Stimulated activated naive CD8-positive, alpha-beta T cell treated with anti-CD3 and anti-CD28 coated beads, Interleukin-15, amount 100 ng/mL, for 72 hours (primary cell): ENCODE data around the gene USP22.

Experiments used
- ATAC-seq: fragments of 150-1000 bp; cut with Tn5 transposase; 2 replicates; pipeline ENCODE4 v1.10.0; 2021; ENCODE audit warnings: mild to moderate bottlenecking, moderate library complexity
- DNase-seq, 2 donors: peaks; one replicate each; pipeline ENCODE4 v3.0.0; 2021 to 2022
- H3K27ac Mint-ChIP-seq, 2 donors: one replicate each; pipeline ENCODE4 v1.8.0; 2022; ENCODE audit warnings: mild to moderate bottlenecking in 2 of 2, mixed read lengths in 2 of 2, moderate library complexity in 2 of 2
- H3K27me3 Mint-ChIP-seq: one replicate; pipeline ENCODE4 v1.8.0; 2022; ENCODE audit warnings: mixed read lengths
- H3K4me1 Mint-ChIP-seq: one replicate; pipeline ENCODE4 v1.8.0; 2022; ENCODE audit warnings: mild to moderate bottlenecking, mixed read lengths
- H3K4me3 Mint-ChIP-seq, 2 donors: one replicate each; pipeline ENCODE4 v1.8.0; 2022; ENCODE audit warnings: mild to moderate bottlenecking in 2 of 2, mixed read lengths in 2 of 2, moderate library complexity in 1 of 2
- H3K9me3 Mint-ChIP-seq, 2 donors: one replicate each; pipeline ENCODE4 v1.8.0; 2022; ENCODE audit warnings: mixed read lengths in 2 of 2

The USP22 gene

DNA sequence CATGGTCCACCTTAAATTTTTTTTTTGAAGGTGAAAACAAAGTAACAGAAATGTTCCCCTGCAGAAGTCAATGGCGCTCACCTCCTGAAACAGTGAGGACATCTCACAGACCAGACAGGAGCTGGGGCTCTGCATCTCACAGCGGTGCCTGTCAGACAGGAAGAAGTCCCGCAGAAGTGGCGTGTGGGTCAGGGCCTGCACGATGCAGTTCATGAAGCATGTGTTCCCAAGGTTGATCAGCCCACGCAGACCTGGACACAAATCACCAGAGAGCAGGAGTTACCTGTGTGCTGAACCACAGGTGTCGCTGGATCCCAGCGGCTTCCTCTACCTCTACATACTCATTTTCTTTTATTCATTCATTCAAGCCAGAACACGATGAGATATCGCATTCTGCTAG is 24.9 kb downstream of the USP22 start:
- Mint-ChIP-seq H3K9me3 (no peaks in the 10 kb centered on the region), H3K4me1 (peaks cover 12% of the 10 kb centered on the region), H3K4me3 (no peak overlapping the region), H3K27ac (peak overlapping the region in 1 of 2 donors; percentile 19), H3K27me3 (no peaks in the 10 kb centered on the region)
- ATAC-seq (no peak), DNase-seq (no peak)

DNA sequence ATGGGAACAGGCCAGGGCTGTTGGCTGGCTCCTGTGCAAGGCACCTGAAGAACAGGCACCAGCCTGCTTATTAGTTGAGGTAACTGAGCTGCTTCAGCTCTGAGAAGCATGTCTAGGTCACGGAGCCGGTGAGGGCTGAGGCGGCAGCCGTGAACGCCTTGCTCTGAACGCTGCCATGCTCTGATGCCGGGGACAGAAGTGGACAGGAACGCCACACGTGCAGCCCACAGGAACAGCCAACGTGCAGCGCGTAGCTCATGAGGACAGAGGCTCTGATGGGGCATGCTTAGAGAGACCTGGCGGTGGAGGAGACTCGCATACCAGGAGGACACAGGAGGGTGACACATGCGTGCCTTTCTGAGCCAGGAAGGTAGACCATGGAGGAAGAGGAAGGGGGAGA is 25.6 kb downstream of the USP22 start:
- peak overlapping the region in 1 of 2 donors; percentile 71 for H3K27ac Mint-ChIP-seq
- ATAC-seq: no peak

DNA sequence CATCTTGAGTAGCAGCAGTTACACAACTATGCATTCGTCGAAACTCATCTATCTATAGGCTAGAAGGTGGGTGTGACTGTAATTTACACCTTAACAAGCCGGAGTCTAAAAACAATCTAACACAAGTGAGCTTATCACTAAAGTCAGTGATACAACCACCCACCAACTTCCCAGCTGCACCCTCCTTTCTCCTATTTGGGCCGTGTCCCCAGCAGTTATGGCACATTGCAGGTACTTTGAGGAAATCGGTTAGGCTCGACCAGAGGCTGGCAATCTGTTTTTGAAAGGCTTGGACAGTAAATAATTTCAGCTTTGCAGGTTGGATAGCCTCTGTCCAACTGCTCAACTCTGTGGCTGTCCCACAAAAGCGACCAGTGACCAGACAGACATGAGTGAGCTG is 26.0 kb downstream of the USP22 start:
- H3K27ac Mint-ChIP-seq: peak overlapping the region in 1 of 2 donors; percentile 71
- DNase-seq (no peak), ATAC-seq (no peak)
- H3K27me3 Mint-ChIP-seq: no peaks in the 10 kb centered on the region
- peaks cover 21% of the 10 kb centered on the region for H3K4me1 Mint-ChIP-seq
- H3K9me3 Mint-ChIP-seq: no peaks in the 10 kb centered on the region
- no peak overlapping the region for H3K4me3 Mint-ChIP-seq

More for the DNA sequence above, 25.6 kb downstream of the USP22 start:
- no peak for DNase-seq
- H3K9me3 Mint-ChIP-seq: no peaks in the 10 kb centered on the region
- no peaks in the 10 kb centered on the region for H3K27me3 Mint-ChIP-seq
- no peak overlapping the region for H3K4me3 Mint-ChIP-seq
- peaks cover 17% of the 10 kb centered on the region for H3K4me1 Mint-ChIP-seq

DNA sequence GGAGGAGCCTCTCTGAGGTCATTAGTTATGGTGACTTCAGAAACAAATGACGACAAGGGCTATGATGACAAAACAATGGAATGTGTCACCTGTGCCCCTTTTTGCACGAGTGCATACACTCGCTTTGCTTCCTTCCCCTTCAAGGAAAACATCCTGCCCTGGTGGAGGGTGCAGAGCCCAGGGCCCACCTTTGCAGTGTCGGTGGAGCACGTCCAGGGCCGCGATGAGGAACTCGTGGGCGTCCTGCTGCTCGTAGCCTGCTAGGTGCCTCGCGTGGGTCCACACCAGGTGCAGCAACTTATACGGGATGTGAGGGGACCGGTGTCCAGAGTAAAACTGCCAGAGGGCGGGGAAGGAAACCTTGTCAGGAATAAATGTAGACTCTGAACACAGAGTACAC is 27.2 kb downstream of the USP22 start:
- DNase-seq (no peak), ATAC-seq (no peak)
- H3K4me3 Mint-ChIP-seq: no peak overlapping the region
- peak overlapping the region in 1 of 2 donors; percentile 13 for H3K27ac Mint-ChIP-seq
- H3K27me3 Mint-ChIP-seq: no peaks in the 10 kb centered on the region
- no peaks in the 10 kb centered on the region for H3K9me3 Mint-ChIP-seq
- H3K4me1 Mint-ChIP-seq: peaks cover 21% of the 10 kb centered on the region

DNA sequence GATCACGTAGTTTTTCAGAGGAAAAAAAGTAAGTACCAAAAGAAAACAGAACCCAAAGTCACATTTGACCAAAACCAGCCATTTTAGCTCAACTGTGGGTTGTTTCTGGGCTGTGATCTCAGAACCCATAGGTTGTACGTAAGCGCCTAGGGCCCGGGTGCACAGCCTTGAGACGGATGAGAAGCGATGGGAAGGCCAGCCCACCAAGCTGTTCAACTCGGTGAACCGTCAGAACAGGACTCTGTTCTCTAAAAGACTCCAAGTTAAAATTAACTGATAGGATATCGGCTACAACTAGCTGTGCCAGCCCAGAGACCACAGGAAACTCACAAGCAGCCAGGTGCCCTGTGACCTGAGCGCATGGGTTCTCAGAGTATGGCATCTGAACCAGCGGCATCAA is 28.3 kb downstream of the USP22 start:
- DNase-seq (no peak), ATAC-seq (no peak)
- Mint-ChIP-seq H3K27me3 (no peaks in the 10 kb centered on the region), H3K4me3 (no peak overlapping the region), H3K27ac (peak overlapping the region in 1 of 2 donors; percentile 52), H3K9me3 (no peaks in the 10 kb centered on the region), H3K4me1 (peaks cover 21% of the 10 kb centered on the region)

DNA sequence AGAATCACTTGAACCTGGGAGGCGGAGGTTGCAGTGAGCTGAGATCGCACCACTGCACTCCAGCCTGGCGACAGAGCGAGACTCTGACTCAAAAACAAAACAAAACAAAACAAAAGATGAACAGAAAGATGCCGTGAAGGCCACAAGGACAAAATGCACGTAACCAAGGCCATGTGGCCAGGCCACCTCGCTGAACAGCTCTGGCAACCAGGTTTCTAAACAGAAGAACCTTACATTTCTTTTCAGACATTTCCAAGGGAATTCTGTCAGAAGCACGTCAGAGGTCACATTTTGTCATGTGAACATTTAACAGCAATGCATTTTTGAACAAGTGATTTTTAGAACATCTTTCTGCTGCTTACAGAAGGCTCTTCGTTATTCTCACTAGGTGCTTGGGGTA is 28.8 kb downstream of the USP22 start:
- Mint-ChIP-seq H3K27me3 (no peaks in the 10 kb centered on the region), H3K4me1 (peaks cover 21% of the 10 kb centered on the region), H3K9me3 (no peaks in the 10 kb centered on the region), H3K4me3 (no peak overlapping the region), H3K27ac (no peak overlapping the region)
- no peak for DNase-seq
- no peak for ATAC-seq

DNA sequence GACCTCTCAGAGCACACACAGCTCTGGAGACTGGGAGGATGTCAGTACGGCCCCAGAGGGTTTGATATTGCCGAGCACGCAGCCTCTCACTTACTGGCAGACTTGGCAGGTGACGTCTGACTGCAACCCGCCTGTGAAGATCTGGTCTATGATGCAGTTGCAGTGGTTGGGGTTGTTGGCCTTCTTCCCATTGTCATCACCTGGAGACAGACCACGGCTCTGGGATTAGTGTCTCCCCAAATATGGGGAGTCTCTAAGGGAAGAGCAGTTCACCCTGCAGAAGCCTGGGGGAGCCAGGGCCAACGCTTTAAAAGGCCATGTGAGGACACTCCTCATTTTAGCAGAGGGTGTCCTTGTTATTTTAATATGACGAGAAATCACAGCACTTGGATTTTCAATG is 30.1 kb downstream of the USP22 start:
- H3K27ac Mint-ChIP-seq: peak overlapping the region in 1 of 2 donors; percentile 85
- H3K9me3 Mint-ChIP-seq: no peaks in the 10 kb centered on the region
- DNase-seq (no peak), ATAC-seq (no peak)
- H3K4me3 Mint-ChIP-seq: no peak overlapping the region
- H3K27me3 Mint-ChIP-seq: no peaks in the 10 kb centered on the region
- peaks cover 21% of the 10 kb centered on the region for H3K4me1 Mint-ChIP-seq

DNA sequence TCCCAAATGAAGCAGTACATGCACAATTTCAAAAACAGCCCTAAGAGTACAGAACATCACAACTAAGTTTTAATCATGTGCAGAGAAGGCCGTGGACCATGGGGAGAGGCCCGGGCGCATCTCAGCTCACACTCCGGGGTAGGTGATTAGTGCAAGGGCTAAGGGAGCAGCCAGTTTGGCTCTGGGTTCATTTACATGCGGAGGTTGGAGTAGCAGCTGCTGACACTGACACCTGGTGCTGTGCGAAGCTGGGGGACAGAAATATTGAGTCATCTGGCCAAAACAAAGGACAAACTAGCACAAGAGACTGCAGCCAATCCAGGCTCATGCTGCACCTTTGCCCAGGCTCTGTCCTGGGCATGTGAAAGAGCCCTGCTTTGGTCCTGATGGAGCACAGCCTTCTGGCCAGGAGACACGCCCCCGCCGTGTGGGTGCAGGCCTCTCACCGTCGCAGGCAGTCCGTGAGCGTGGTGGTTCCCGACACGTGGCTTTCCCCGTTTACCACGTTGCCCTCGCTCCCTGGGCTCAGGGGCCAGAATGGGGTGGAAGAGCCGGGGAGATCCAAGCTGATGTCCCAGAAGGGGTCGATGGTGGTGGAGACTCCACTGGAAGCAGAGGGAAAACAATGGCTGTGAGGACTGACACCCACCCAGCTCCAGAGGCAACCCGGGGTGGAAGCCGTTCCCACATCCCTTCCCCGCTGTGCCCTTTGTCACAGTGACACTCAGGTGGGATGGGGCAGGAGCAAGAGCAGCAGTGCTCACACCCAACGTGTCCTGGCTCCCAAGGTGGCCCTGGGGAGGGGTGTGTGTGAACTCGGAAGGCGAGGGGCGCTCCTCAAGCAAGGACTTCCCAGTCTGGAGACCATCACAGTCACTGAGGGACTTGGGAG is 31.9 kb downstream of the USP22 start:
- no peak overlapping the region for H3K4me3 Mint-ChIP-seq

DNA sequence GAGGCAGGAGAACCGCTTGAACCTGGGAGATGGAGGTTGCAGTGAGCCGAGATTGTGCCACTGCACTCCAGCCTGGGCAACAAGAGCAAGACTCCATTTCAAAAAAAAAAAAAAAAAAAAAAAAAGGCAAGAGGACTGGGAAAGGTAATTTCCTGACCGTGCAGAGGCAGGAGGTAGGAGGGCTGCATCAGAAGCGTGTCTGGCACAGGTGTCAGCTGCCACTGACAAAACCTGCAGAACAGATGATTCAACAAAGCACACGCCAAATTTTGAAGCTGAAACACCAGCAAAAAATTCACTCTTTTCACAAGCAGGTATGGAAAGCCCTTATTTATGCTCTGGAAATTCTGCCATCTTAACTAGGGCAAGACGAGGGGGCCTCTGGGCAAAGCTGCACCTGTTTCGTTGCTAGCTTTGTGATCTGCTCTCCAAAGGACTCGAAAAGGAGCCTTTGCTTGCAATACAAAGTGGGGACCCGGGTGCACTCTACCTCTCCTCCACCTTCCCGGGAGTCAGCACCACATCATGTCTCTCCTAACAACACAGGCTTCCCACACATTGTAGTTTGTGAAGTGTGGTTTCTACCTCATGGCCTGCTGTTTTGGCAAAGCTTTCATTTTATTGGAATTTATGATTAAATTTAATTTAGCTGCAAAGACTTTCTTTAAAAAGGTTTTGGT is 33.7 kb downstream of the USP22 start:
- DNase-seq (no peak), ATAC-seq (no peak)
- Mint-ChIP-seq H3K4me1 (peaks cover 24% of the 10 kb centered on the region), H3K27ac (peak overlapping the region in 1 of 2 donors; percentile 77), H3K4me3 (no peak overlapping the region), H3K9me3 (no peaks in the 10 kb centered on the region), H3K27me3 (no peaks in the 10 kb centered on the region)

More for the DNA sequence above, 31.9 kb downstream of the USP22 start:
- Mint-ChIP-seq H3K9me3 (no peaks in the 10 kb centered on the region), H3K27ac (peak overlapping the region in 1 of 2 donors; percentile 93), H3K27me3 (no peaks in the 10 kb centered on the region), H3K4me1 (peaks cover 8% of the 10 kb centered on the region)
- ATAC-seq: no peak
- no peak for DNase-seq

DNA sequence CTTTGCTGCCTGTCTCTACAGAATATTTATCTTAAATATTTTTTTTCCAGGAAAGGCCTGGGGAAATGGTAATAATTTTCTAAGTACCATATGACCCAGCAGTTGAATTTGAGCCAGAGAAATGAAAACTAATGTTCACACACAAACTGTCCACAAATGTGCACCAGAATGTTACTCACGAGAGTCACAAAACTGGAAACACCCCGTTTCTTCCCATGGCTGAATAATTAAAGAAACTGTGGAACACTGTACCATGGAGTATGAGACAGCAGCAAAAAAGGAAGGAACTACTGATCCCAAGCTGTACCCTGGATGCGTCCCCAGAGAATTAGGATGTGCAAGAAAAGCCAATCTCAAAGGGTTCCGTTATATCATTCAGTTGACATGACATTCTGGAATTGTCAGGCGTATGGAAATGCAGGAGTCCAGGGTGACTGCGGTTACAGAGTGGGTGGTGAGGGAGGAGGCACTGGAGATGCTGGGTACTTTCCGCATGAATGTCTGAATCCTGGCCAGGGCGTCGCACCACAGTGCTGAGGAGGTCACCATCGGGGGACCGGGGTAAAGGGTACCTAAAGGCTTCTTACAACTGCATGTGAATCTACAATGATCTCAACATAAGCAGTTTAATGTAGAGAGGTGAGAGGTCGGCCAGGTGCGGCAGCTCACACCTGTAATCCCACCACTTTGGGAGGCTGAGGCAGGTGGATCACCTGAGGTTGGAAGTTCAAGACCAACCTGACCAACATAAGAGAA is 34.5 kb downstream of the USP22 start:
- peak overlapping the region in 1 of 2 donors; percentile 77 for H3K27ac Mint-ChIP-seq

DNA sequence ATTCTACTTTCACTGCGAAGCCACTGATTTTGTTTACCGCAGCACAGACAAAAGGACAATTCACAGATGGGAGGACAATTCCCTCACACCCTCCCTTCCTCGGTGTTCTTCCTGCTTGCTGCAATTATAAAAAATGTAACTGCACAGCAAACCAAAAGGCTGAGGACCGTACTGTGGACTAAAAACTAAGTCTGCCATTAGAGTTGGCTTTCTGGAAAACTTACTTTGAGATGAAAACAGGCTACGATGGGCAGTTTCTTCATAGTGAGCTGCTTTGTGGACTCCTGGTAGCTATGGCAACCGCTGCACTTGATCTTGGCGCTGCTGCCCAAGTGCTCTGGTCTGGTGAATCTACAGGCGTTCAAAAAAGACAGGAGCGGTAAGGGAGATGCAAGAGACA is 35.2 kb downstream of the USP22 start:
- ATAC-seq: no peak

More for the DNA sequence above, 34.5 kb downstream of the USP22 start:
- H3K27me3 Mint-ChIP-seq: no peaks in the 10 kb centered on the region
- no peaks in the 10 kb centered on the region for H3K9me3 Mint-ChIP-seq
- peaks cover 30% of the 10 kb centered on the region for H3K4me1 Mint-ChIP-seq
- H3K4me3 Mint-ChIP-seq: no peak overlapping the region
- ATAC-seq (no peak), DNase-seq (no peak)

DNA sequence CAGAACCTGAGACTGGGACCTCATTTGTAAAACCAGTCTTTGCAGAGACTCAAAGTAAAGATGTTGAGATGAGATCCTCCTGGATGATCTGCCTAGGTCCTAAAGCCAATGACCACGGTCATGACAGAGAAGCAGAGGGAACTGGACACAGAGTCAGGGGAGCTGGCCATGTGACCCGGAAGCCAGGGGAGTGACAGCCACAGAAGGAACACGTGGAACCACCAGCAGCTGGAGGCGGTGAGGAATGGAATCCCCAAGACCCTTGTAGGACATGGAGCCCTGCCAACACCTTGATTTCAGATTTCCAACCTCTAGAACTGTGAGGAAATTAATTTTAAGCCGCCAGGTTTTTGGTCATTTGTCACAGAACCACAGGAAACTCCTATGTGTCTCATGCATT is 37.0 kb downstream of the USP22 start:
- no peak overlapping the region for H3K4me3 Mint-ChIP-seq
- peaks cover 47% of the 10 kb centered on the region for H3K4me1 Mint-ChIP-seq
- DNase-seq (no peak), ATAC-seq (no peak)
- H3K9me3 Mint-ChIP-seq: no peaks in the 10 kb centered on the region
- no peak overlapping the region for H3K27ac Mint-ChIP-seq
- no peaks in the 10 kb centered on the region for H3K27me3 Mint-ChIP-seq

More for the DNA sequence above, 35.2 kb downstream of the USP22 start:
- peak overlapping the region; percentile 20 to 50 for H3K27ac Mint-ChIP-seq
- H3K4me3 Mint-ChIP-seq: no peak overlapping the region
- H3K4me1 Mint-ChIP-seq: peaks cover 35% of the 10 kb centered on the region
- H3K9me3 Mint-ChIP-seq: no peaks in the 10 kb centered on the region
- no peaks in the 10 kb centered on the region for H3K27me3 Mint-ChIP-seq
- DNase-seq: no peak

DNA sequence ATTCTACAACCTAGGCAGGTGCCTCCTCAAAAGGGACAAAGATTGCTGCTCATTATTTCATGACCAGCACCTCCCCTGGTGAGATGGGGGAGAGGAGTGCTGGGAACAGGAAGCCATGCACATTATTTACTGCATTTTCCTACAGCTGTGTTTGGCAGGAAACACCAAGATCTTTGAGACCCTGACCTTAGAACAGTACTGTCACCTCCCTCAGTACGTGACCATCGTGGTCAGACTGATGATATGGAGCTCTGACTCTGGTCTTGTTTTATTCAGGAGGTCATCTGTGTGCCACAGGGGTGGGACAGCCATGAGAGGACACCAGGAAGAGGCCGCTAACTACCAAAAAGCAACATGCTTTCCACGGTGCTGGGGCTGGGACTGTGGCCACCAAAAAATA is 37.4 kb downstream of the USP22 start:
- Mint-ChIP-seq H3K27me3 (no peaks in the 10 kb centered on the region), H3K4me3 (no peak overlapping the region), H3K27ac (peak overlapping the region in 1 of 2 donors; percentile 78), H3K9me3 (no peaks in the 10 kb centered on the region), H3K4me1 (peaks cover 51% of the 10 kb centered on the region)
- no peak for DNase-seq
- ATAC-seq: no peak

DNA sequence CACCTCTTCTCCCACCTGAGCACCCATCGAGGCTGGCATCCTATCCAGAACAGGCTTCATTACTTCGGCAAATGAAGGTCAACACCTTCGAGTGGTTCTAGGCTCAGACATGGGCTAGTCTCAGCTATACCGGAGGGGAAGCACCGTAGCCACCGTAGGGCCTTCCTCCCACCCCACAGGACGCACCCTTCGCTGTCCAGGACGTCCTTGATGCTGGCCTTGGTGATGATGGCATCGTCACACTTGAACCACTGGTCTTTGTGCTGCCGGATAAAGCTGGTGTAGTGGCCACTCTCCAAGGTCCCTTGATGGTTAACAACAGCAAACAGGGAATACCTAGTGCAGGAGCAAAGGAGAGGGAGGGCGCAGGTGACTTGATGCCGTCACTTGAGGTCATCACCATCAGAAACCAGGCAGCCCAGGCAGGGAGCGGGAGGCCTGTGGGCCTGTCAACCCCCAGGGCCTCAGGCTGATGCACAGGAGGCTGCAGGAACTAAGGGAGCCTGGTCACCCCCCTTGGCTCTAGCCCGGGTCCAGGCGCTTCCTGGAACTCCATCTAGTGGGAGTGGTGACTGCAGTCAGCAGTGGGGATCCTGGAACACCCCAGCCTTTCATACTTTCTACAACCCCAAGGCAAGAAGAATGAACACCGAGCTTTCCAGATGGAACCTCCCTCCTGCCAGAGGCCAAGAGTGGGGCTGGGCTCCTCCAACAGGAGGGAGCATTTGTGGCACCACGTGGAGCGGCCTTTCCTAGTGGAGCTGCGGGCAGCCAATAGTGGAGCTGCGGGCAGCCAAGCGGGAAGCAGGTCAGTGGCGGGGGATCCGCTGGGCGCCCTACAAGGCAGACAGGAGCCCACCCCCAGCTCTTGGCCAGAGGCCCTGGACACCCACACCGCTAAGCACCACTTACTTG is 38.5 kb downstream of the USP22 start:
- ATAC-seq (no peak), DNase-seq (no peak)
- Mint-ChIP-seq H3K4me1 (peaks cover 62% of the 10 kb centered on the region), H3K4me3 (no peak overlapping the region), H3K27ac (peak overlapping the region in 1 of 2 donors; percentile 59), H3K27me3 (no peaks in the 10 kb centered on the region), H3K9me3 (no peaks in the 10 kb centered on the region)
